Esophagus muscularis mucosa (tissue), 4 donors: ENCODE measurements around the gene ZFAND2A. TPM values are rescaled to one million over a fixed set of nuclear protein-coding genes. Genes with fewer than 3 reads are reported as not detected.

Source experiments
- DNase-seq: peaks from one replicate; pipeline ENCODE4 v3.0.0-alpha.2; 2017; ENCODE audit errors: extremely low spot score
- H3K27ac ChIP-seq, 4 donors: fragments of 200-600 bp; sonication (generic); replicated peaks in 1 of 4; 1 replicate in 3 of 4; 2 replicates in 1 of 4; pipeline ENCODE4 v1.5.1; 2016 to 2019; ENCODE audit warnings: mild to moderate bottlenecking in 1 of 4
- H3K27me3 ChIP-seq, 4 donors: fragments of 200-600 bp; sonication (generic); one replicate each; pipeline versions ENCODE4 v1.5.1 to v1.6.0; 2016 to 2019
- H3K36me3 ChIP-seq, 4 donors: fragments of 200-600 bp; sonication (generic); one replicate each; pipeline ENCODE4 v1.5.1; 2016 to 2019
- H3K4me1 ChIP-seq, 4 donors: fragments of 200-600 bp; sonication (generic); one replicate each; pipeline ENCODE4 v1.5.1; 2016 to 2019
- H3K4me3 ChIP-seq, 4 donors: fragments of 200-600 bp; sonication (generic); 1 replicate in 2 of 4; 2 replicates in 2 of 4; pipeline ENCODE4 v1.5.1; 2016 to 2019; ENCODE audit warnings: mild to moderate bottlenecking in 4 of 4, moderate library complexity in 1 of 4
- H3K9me3 ChIP-seq, 4 donors: fragments of 200-600 bp; sonication (generic); 1 replicate in 3 of 4; 2 replicates in 1 of 4; pipeline ENCODE4 v1.5.1; 2016 to 2019
- EP300 ChIP-seq: sonication (generic); formaldehyde crosslinking; IDR thresholded peaks from one replicate; pipeline ENCODE4 v1.6.1; 2017; ENCODE audit warnings: antibody characterized with exemption
- POLR2A ChIP-seq: fragments of 450-650 bp; IDR thresholded peaks from one replicate; pipeline ENCODE4 v1.6.1; 2017; ENCODE audit warnings: antibody characterized with exemption, moderate library complexity, mild to moderate bottlenecking, low read depth
- POLR2AphosphoS5 ChIP-seq, 2 donors: sonication (generic); formaldehyde crosslinking; IDR thresholded peaks; one replicate each; pipeline ENCODE4 v1.6.1; 2017; ENCODE audit warnings: antibody characterized with exemption in 2 of 2
- WGBS: methylation state at CpG from one replicate; pipeline ENCODE4 v1.1.5; 2018; 5-methylcytosine and 5-hydroxymethylcytosine counted together
- intact Hi-C: fragments of 100-400 bp; cut with DNase I; formaldehyde crosslinking; loops from one replicate; pipeline ENCODE4 v1.15.1; 2023
- total RNA-seq, 4 donors: library from RNA; depleted of rRNA; stranded (reverse); fragments of >200 nt; gene quantifications; one replicate each; pipeline versions ENCODE4 v1.1.0 to v1.2.1, GENCODE V29; 2016
- TF ChIP-seq, protein P1 (sequence below), 3 experiments: fragments of 200-600 bp in 2 of 3; fragments of 450-650 bp in 1 of 3; sonication (generic) in 2 of 3; IDR thresholded peaks; one replicate each; pipeline ENCODE4 v1.5.1; 2017 to 2019; ENCODE audit warnings: antibody characterized with exemption in 3 of 3, mild to moderate bottlenecking in 2 of 3, moderate library complexity in 1 of 3

Gene ZFAND2A
- total RNA-seq, 4 donors from 2014 or later = 24.3 to 27.5 (median 25.5) TPM

- TF ChIP-seq EP300 (no peak), POLR2A (no peak), POLR2AphosphoS5 (IDR thresholded peaks at IDR 0.05) (no peak)
- TF ChIP-seq, protein P1, sequence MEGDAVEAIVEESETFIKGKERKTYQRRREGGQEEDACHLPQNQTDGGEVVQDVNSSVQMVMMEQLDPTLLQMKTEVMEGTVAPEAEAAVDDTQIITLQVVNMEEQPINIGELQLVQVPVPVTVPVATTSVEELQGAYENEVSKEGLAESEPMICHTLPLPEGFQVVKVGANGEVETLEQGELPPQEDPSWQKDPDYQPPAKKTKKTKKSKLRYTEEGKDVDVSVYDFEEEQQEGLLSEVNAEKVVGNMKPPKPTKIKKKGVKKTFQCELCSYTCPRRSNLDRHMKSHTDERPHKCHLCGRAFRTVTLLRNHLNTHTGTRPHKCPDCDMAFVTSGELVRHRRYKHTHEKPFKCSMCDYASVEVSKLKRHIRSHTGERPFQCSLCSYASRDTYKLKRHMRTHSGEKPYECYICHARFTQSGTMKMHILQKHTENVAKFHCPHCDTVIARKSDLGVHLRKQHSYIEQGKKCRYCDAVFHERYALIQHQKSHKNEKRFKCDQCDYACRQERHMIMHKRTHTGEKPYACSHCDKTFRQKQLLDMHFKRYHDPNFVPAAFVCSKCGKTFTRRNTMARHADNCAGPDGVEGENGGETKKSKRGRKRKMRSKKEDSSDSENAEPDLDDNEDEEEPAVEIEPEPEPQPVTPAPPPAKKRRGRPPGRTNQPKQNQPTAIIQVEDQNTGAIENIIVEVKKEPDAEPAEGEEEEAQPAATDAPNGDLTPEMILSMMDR (IDR thresholded peaks at IDR 0.05) = no peak
- Histone ChIP-seq H3K4me1 (peaks cover 18 to 25% (median 22%) of the 10 kb centered on the region in 4 donors), H3K27ac (no peak overlapping the region), H3K27me3 (no peaks in the 10 kb centered on the region), H3K4me3 (no peak overlapping the region), H3K36me3 (no peaks in the 10 kb centered on the region), H3K9me3 (no peaks in the 10 kb centered on the region)
- intact Hi-C loops = no loop called here
- DNase-seq = no peak
- 88% methylated on average over 4 of the region's 4 CpGs for WGBS
These were observed 19.4 kb downstream of the ZFAND2A start for GRCh38 chr7:1140476-1141104.

- 26% methylated on average over 20 of the region's 51 CpGs for WGBS
- no peak for DNase-seq
- no peaks in the 10 kb centered on the region for H3K36me3 ChIP-seq
- H3K27me3 ChIP-seq = no peaks in the 10 kb centered on the region
- H3K4me3 ChIP-seq = peak overlapping the region; percentile 66 to 81 (median 74)
- H3K27ac ChIP-seq = peak overlapping the region; percentile 79 to 87 (median 84)
- intact Hi-C loops = loop anchor here (5.0 kb wide), 1 partner anchor 50 kb away; the partner anchor contains the start of gene GPER1
- H3K9me3 ChIP-seq = no peaks in the 10 kb centered on the region
- TF ChIP-seq, protein P1 (IDR thresholded peaks at IDR 0.05) = no peak
- TF ChIP-seq POLR2AphosphoS5 (IDR thresholded peaks at IDR 0.05) (no peak), EP300 (no peak)
- peaks cover 15 to 20% (median 19%) of the 10 kb centered on the region in 4 donors for H3K4me1 ChIP-seq
These were observed 22.4 kb downstream of the ZFAND2A start for GRCh38 chr7:1137517-1138167.

DNA sequence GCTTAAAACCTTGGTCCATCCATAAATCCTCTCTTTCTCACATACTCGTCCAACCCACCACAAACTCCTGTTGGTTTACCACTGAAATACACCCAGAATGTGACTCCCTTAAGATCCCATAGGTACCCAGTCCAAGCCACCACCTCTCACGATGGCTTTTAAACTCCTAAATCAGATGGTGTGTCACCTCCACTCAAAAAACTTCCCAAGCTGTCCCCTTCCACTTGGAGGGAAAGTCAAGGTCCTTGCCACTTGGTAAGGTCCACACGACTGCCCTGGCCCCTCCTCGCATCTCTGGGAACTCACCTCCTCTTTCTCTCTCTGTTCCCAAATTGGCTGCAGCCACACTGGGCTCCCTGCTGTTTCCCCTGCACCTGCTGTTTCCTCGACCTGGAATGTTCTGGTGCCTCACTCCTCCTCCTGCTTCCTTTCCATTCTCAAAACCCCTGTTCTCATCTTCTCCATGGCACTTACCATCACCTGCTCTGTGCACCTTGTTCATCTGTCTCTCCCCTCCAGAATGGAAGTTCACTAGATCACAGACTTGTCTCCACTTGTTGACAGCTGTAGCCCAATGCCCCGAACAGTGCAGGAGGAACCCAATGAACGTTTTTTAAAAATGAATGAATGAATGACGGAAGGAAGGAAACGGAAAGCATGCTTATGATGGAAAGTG, 23.0 kb downstream of the ZFAND2A start:
- peak overlapping the region; percentile 66 to 81 (median 74) for H3K4me3 ChIP-seq
- 25% methylated on average over 9 of the region's 9 CpGs for WGBS
- intact Hi-C loops = loop anchor here (5.0 kb wide), 1 partner anchor 50 kb away; the partner anchor contains the start of gene GPER1

DNA sequence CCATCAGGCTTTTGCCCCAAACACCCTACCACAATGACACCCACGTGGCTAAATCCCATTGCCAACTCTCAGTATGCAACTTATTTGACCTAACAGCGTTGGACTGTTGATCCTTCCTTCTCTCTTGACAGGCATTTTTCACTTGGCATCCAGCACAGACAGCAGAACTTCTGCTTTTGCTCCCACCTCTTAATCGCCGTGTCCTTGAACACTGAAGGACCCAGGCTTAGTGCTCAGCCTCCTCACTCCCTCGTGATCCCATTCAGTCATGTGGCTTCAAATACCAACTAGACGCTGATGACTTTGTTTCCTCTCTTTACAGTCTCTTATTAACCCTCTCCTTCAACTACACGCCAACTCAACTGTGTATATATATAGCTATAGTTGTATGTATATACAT, 25.0 kb downstream of the ZFAND2A start:
- intact Hi-C loops = loop anchor here (5.0 kb wide), 1 partner anchor 48 kb away; the partner anchor contains the start of gene GPER1
- Histone ChIP-seq H3K27me3 (no peaks in the 10 kb centered on the region), H3K4me3 (no peak overlapping the region), H3K4me1 (peaks cover 15 to 20% (median 19%) of the 10 kb centered on the region in 4 donors), H3K36me3 (peaks cover 0 to 2% (median 0%) of the 10 kb centered on the region in 4 donors), H3K9me3 (no peaks in the 10 kb centered on the region), H3K27ac (no peak overlapping the region)
- TF ChIP-seq, protein P1 (IDR thresholded peaks at IDR 0.05) = no peak
- TF ChIP-seq EP300 (no peak), POLR2A (no peak), POLR2AphosphoS5 (IDR thresholded peaks at IDR 0.05) (no peak)
- no peak for DNase-seq
- WGBS = 78% methylated on average over 7 of the region's 7 CpGs

More for the DNA sequence above, 23.0 kb downstream of the ZFAND2A start:
- peaks cover 15 to 20% (median 19%) of the 10 kb centered on the region in 4 donors for H3K4me1 ChIP-seq
- DNase-seq = no peak
- H3K27me3 ChIP-seq = no peaks in the 10 kb centered on the region
- no peak for TF ChIP-seq EP300
- no peak for TF ChIP-seq POLR2A
- TF ChIP-seq POLR2AphosphoS5 (IDR thresholded peaks at IDR 0.05) = no peak
- TF ChIP-seq, protein P1 (IDR thresholded peaks at IDR 0.05) = no peak
- H3K27ac ChIP-seq = no peak overlapping the region
- H3K9me3 ChIP-seq = no peaks in the 10 kb centered on the region
- no peaks in the 10 kb centered on the region for H3K36me3 ChIP-seq
